Right cardiac atrium (tissue), 5 donors: ENCODE results near the gene SPRR4. TPM values are rescaled to one million over a fixed set of nuclear protein-coding genes. Genes with fewer than 3 reads are reported as not detected.

Source experiments
- ATAC-seq, 2 donors: fragments of 200-7000 bp; cut with Tn5 transposase; one replicate each; pipeline versions ENCODE4 v1.8.0 to v1.9.1; 2020; ENCODE audit warnings: moderate library complexity in 2 of 2, mild to moderate bottlenecking in 1 of 2
- DNase-seq, 3 donors: peaks; one replicate each; pipeline ENCODE4 v3.0.0-alpha.2; 2020
- H3K27ac ChIP-seq: one replicate; pipeline ENCODE4 v1.5.1; 2013; ENCODE audit warnings: mild to moderate bottlenecking, low read length, control low read depth, moderate library complexity
- H3K27me3 ChIP-seq: one replicate; pipeline ENCODE4 v1.6.1; 2013; ENCODE audit not compliant: control insufficient read depth, insufficient read depth
- H3K4me1 ChIP-seq: one replicate; pipeline ENCODE4 v1.6.1; 2013; ENCODE audit warnings: low read length; ENCODE audit not compliant: control insufficient read depth, insufficient read depth
- H3K4me3 ChIP-seq: one replicate; pipeline ENCODE4 v1.5.1; 2013; ENCODE audit warnings: low read length, control low read depth
- H3K9me3 ChIP-seq: one replicate; pipeline ENCODE4 v1.6.1; 2013; ENCODE audit warnings: low read length; ENCODE audit not compliant: control insufficient read depth
- WGBS: extraction: QIAGEN DNeasy Blood & Tissue Kit; methylation state at CpG from one replicate; pipeline ENCODE4 v1.1.7; 2013; 5-methylcytosine and 5-hydroxymethylcytosine counted together
- intact Hi-C, 4 donors: fragments of 100-400 bp; cut with DNase I; formaldehyde crosslinking; loops; one replicate each; pipeline versions ENCODE4 v1.11.0 to v1.14.0; 2022 to 2023
- polyA plus RNA-seq: library from polyadenylated mRNA; stranded (reverse); fragments of 200-250 nt; gene quantifications from one replicate; pipeline ENCODE4 v1.2.3, GENCODE V29; 2013
- total RNA-seq, 4 donors: library from RNA; stranded (reverse); fragmentation: NEBNext Ultra II Directional; extraction: Animal tissue kit (Norgen Biotek cat#: 25700); gene quantifications; one replicate each; pipeline ENCODE4 v1.2.1, GENCODE V29; 2021
- donor health status: healthy with polysubstance abuse.
- donor health status: DM: no; HTN: yes; CAD: no.
- donor health status: DM: no; HTN: no; CAD: no.
- donor health status: DM: no; HTN: yes; CAD: no; lungs with severe emphysema.
- donor health status: DM: yes; HTN: yes; CAD: no.

The SPRR4 gene
- total and polyA plus RNA-seq, 5 donors: not detected

GRCh38 chr1:152967201-152967600 is 3.2 kb upstream of the SPRR4 start:
- DNase-seq (no peak), ATAC-seq (no peak)
- Histone ChIP-seq H3K27ac (no peak overlapping the region), H3K9me3 (peaks cover 3% of the 10 kb centered on the region), H3K27me3 (no peaks in the 10 kb centered on the region), H3K4me3 (no peak overlapping the region), H3K4me1 (no peaks in the 10 kb centered on the region)
- WGBS: 51% methylated on average over 7 of the region's 7 CpGs
- intact Hi-C loops: no loop called here

- peaks cover 3% of the 10 kb centered on the region for H3K9me3 ChIP-seq
- WGBS: 60% methylated on average over 2 of the region's 2 CpGs
- DNase-seq (no peak), ATAC-seq (no peak)
- no peak overlapping the region for H3K27ac ChIP-seq
- no peak overlapping the region for H3K4me3 ChIP-seq
- no peaks in the 10 kb centered on the region for H3K4me1 ChIP-seq
- no peaks in the 10 kb centered on the region for H3K27me3 ChIP-seq
- intact Hi-C loops: no loop called here
Measured at GRCh38 chr1:152968248-152968647, 2.2 kb upstream of the SPRR4 start.

GRCh38 chr1:152969036-152969435 is 1.4 kb upstream of the SPRR4 start:
- no peak overlapping the region for H3K4me3 ChIP-seq
- DNase-seq: no peak
- intact Hi-C loops: no loop called here
- H3K27ac ChIP-seq: no peak overlapping the region
- H3K27me3 ChIP-seq: no peaks in the 10 kb centered on the region
- no peaks in the 10 kb centered on the region for H3K4me1 ChIP-seq
- no peak for ATAC-seq
- 74% methylated on average over 2 of the region's 2 CpGs for WGBS
- peaks cover 3% of the 10 kb centered on the region for H3K9me3 ChIP-seq

- Histone ChIP-seq H3K4me3 (no peak overlapping the region), H3K9me3 (peaks cover 3% of the 10 kb centered on the region), H3K4me1 (no peaks in the 10 kb centered on the region), H3K27me3 (no peaks in the 10 kb centered on the region), H3K27ac (no peak overlapping the region)
- 69% methylated on average over 4 of the region's 4 CpGs for WGBS
- intact Hi-C loops: no loop called here
- DNase-seq (no peak), ATAC-seq (no peak)
Measured at GRCh38 chr1:152972196-152972886, 1.9 kb downstream of the SPRR4 start.

GRCh38 chr1:152976688-152977087 is 6.2 kb downstream of the SPRR4 start:
- Histone ChIP-seq H3K4me3 (no peak overlapping the region), H3K27me3 (no peaks in the 10 kb centered on the region), H3K27ac (no peak overlapping the region), H3K4me1 (no peaks in the 10 kb centered on the region), H3K9me3 (no peaks in the 10 kb centered on the region)
- WGBS: 75% methylated on average over 1 of the region's 1 CpG
- intact Hi-C loops: no loop called here
- ATAC-seq (no peak), DNase-seq (no peak)

- H3K4me3 ChIP-seq: no peak overlapping the region
- H3K27ac ChIP-seq: no peak overlapping the region
- no peak for ATAC-seq
- intact Hi-C loops: no loop called here
- DNase-seq: no peak
- no peaks in the 10 kb centered on the region for H3K27me3 ChIP-seq
- no peaks in the 10 kb centered on the region for H3K9me3 ChIP-seq
- no peaks in the 10 kb centered on the region for H3K4me1 ChIP-seq
Measured at GRCh38 chr1:152977614-152978013, 7.2 kb downstream of the SPRR4 start.

- WGBS: 54% methylated on average over 1 of the region's 1 CpG
- intact Hi-C loops: no loop called here
- no peak for ATAC-seq
Measured at GRCh38 chr1:152980676-152981075, 10.2 kb downstream of the SPRR4 start.

GRCh38 chr1:152981146-152981871 is 10.9 kb downstream of the SPRR4 start:
- H3K4me1 ChIP-seq: no peaks in the 10 kb centered on the region
- H3K27ac ChIP-seq: no peak overlapping the region
- WGBS: 78% methylated on average over 6 of the region's 6 CpGs
- DNase-seq (no peak), ATAC-seq (no peak)
- no peaks in the 10 kb centered on the region for H3K27me3 ChIP-seq
- no peak overlapping the region for H3K4me3 ChIP-seq
- intact Hi-C loops: no loop called here
- H3K9me3 ChIP-seq: no peaks in the 10 kb centered on the region

More at GRCh38 chr1:152980676-152981075, 10.2 kb downstream of the SPRR4 start:
- H3K4me1 ChIP-seq: no peaks in the 10 kb centered on the region
- H3K9me3 ChIP-seq: no peaks in the 10 kb centered on the region
- no peak overlapping the region for H3K27ac ChIP-seq
- no peaks in the 10 kb centered on the region for H3K27me3 ChIP-seq
- DNase-seq: no peak
- H3K4me3 ChIP-seq: no peak overlapping the region

GRCh38 chr1:152982076-152982475 is 11.6 kb downstream of the SPRR4 start:
- DNase-seq: no peak
- WGBS: 64% methylated on average over 4 of the region's 4 CpGs
- intact Hi-C loops: no loop called here
- Histone ChIP-seq H3K4me1 (no peaks in the 10 kb centered on the region), H3K4me3 (no peak overlapping the region), H3K27ac (no peak overlapping the region), H3K9me3 (no peaks in the 10 kb centered on the region), H3K27me3 (no peaks in the 10 kb centered on the region)
- ATAC-seq: no peak

GRCh38 chr1:152983234-152983633 is 12.8 kb downstream of the SPRR4 start:
- Histone ChIP-seq H3K4me1 (no peaks in the 10 kb centered on the region), H3K9me3 (no peaks in the 10 kb centered on the region), H3K4me3 (no peak overlapping the region), H3K27ac (no peak overlapping the region), H3K27me3 (no peaks in the 10 kb centered on the region)
- intact Hi-C loops: no loop called here
- DNase-seq (no peak), ATAC-seq (no peak)

- WGBS: 84% methylated on average over 3 of the region's 3 CpGs
- Histone ChIP-seq H3K4me3 (no peak within 1 kb of the TSS), H3K9me3 (no peaks in the 10 kb centered on the region)
Measured at GRCh38 chr1:152983743-152984142, 13.3 kb downstream of the SPRR4 start, which contains the start of gene SPRR1A. TSS of gene SPRR1A (plus strand) at chr1:152984081. CDS start at chr1:152985231, 1,150 bp downstream.

More at GRCh38 chr1:152983743-152984142, 13.3 kb downstream of the SPRR4 start, which contains the start of gene SPRR1A:
- Histone ChIP-seq H3K27ac (no peak within 1 kb of the TSS), H3K27me3 (no peaks in the 10 kb centered on the region), H3K4me1 (no peaks in the 10 kb centered on the region)
- ATAC-seq (no peak), DNase-seq (no peak)
- intact Hi-C loops: no loop called here
